Esophagus muscularis mucosa (tissue), 4 donors: ENCODE measurements around the gene CATSPERD. TPM values are rescaled to one million over a fixed set of nuclear protein-coding genes. Genes with fewer than 3 reads are reported as not detected.

Experiments
- DNase-seq: peaks from one replicate; pipeline ENCODE4 v3.0.0-alpha.2; 2017; ENCODE audit errors: extremely low spot score
- H3K27ac ChIP-seq, 4 donors: fragments of 200-600 bp; sonication (generic); replicated peaks in 1 of 4; 1 replicate in 3 of 4; 2 replicates in 1 of 4; pipeline ENCODE4 v1.5.1; 2016 to 2019; ENCODE audit warnings: mild to moderate bottlenecking in 1 of 4
- H3K27me3 ChIP-seq, 4 donors: fragments of 200-600 bp; sonication (generic); one replicate each; pipeline versions ENCODE4 v1.5.1 to v1.6.0; 2016 to 2019
- H3K36me3 ChIP-seq, 4 donors: fragments of 200-600 bp; sonication (generic); one replicate each; pipeline ENCODE4 v1.5.1; 2016 to 2019
- H3K4me1 ChIP-seq, 4 donors: fragments of 200-600 bp; sonication (generic); one replicate each; pipeline ENCODE4 v1.5.1; 2016 to 2019
- H3K4me3 ChIP-seq, 4 donors: fragments of 200-600 bp; sonication (generic); 1 replicate in 2 of 4; 2 replicates in 2 of 4; pipeline ENCODE4 v1.5.1; 2016 to 2019; ENCODE audit warnings: mild to moderate bottlenecking in 4 of 4, moderate library complexity in 1 of 4
- H3K9me3 ChIP-seq, 4 donors: fragments of 200-600 bp; sonication (generic); 1 replicate in 3 of 4; 2 replicates in 1 of 4; pipeline ENCODE4 v1.5.1; 2016 to 2019
- CTCF ChIP-seq, 3 experiments: fragments of 200-600 bp in 2 of 3; fragments of 450-650 bp in 1 of 3; sonication (generic) in 2 of 3; IDR thresholded peaks; one replicate each; pipeline ENCODE4 v1.5.1; 2017 to 2019; ENCODE audit warnings: antibody characterized with exemption in 3 of 3, mild to moderate bottlenecking in 2 of 3, moderate library complexity in 1 of 3
- EP300 ChIP-seq: sonication (generic); formaldehyde crosslinking; IDR thresholded peaks from one replicate; pipeline ENCODE4 v1.6.1; 2017; ENCODE audit warnings: antibody characterized with exemption
- POLR2A ChIP-seq: fragments of 450-650 bp; IDR thresholded peaks from one replicate; pipeline ENCODE4 v1.6.1; 2017; ENCODE audit warnings: antibody characterized with exemption, moderate library complexity, mild to moderate bottlenecking, low read depth
- POLR2AphosphoS5 ChIP-seq, 2 donors: sonication (generic); formaldehyde crosslinking; IDR thresholded peaks; one replicate each; pipeline ENCODE4 v1.6.1; 2017; ENCODE audit warnings: antibody characterized with exemption in 2 of 2
- WGBS: methylation state at CpG from one replicate; pipeline ENCODE4 v1.1.5; 2018; 5-methylcytosine and 5-hydroxymethylcytosine counted together
- intact Hi-C: fragments of 100-400 bp; cut with DNase I; formaldehyde crosslinking; loops from one replicate; pipeline ENCODE4 v1.15.1; 2023
- total RNA-seq, 4 donors: library from RNA; depleted of rRNA; stranded (reverse); fragments of >200 nt; gene quantifications; one replicate each; pipeline versions ENCODE4 v1.1.0 to v1.2.1, GENCODE V29; 2016

Gene CATSPERD
- total RNA-seq, 4 donors from 2014 or later: 0.19 TPM; not detected in 3

- peaks cover 7 to 12% (median 9%) of the 10 kb centered on the region in 4 donors for H3K4me1 ChIP-seq
- peaks cover 59 to 69% (median 65%) of the 10 kb centered on the region in 4 donors for H3K36me3 ChIP-seq
- no peak for DNase-seq
- WGBS: 81% methylated on average over 14 of the region's 39 CpGs
- H3K9me3 ChIP-seq: no peaks in the 10 kb centered on the region
- no peak overlapping the region for H3K4me3 ChIP-seq
- no peak for TF ChIP-seq EP300
- TF ChIP-seq POLR2A: no peak
- no peak for TF ChIP-seq CTCF (IDR thresholded peaks at IDR 0.05)
- TF ChIP-seq POLR2AphosphoS5 (IDR thresholded peaks at IDR 0.05): no peak
- no peaks in the 10 kb centered on the region for H3K27me3 ChIP-seq
- H3K27ac ChIP-seq: no peak overlapping the region
- intact Hi-C loops: no loop called here
Measured at GRCh38 chr19:5787409-5788182, 67.2 kb downstream of the CATSPERD start.

- TF ChIP-seq EP300: no peak
- TF ChIP-seq CTCF (IDR thresholded peaks at IDR 0.05): no peak
- no peak for TF ChIP-seq POLR2AphosphoS5 (IDR thresholded peaks at IDR 0.05)
- TF ChIP-seq POLR2A: no peak
- Histone ChIP-seq H3K4me3 (no peak overlapping the region), H3K27me3 (no peaks in the 10 kb centered on the region), H3K27ac (no peak overlapping the region), H3K9me3 (no peaks in the 10 kb centered on the region), H3K36me3 (peaks cover 59 to 67% (median 65%) of the 10 kb centered on the region in 4 donors), H3K4me1 (peaks cover 7 to 12% (median 9%) of the 10 kb centered on the region in 4 donors)
- intact Hi-C loops: no loop called here
- DNase-seq: no peak
- 96% methylated on average over 5 of the region's 5 CpGs for WGBS
Measured at GRCh38 chr19:5788422-5788821, 68.0 kb downstream of the CATSPERD start.

- H3K27me3 ChIP-seq: no peaks in the 10 kb centered on the region
- H3K4me3 ChIP-seq: no peak overlapping the region
- no peaks in the 10 kb centered on the region for H3K9me3 ChIP-seq
- WGBS: 94% methylated on average over 29 of the region's 39 CpGs
- peaks cover 57 to 58% (median 57%) of the 10 kb centered on the region in 4 donors for H3K36me3 ChIP-seq
- TF ChIP-seq EP300 (no peak), POLR2AphosphoS5 (IDR thresholded peaks at IDR 0.05) (no peak), POLR2A (no peak), CTCF (IDR thresholded peaks at IDR 0.05) (no peak)
- no peak for DNase-seq
- H3K27ac ChIP-seq: no peak overlapping the region
- peaks cover 7 to 12% (median 9%) of the 10 kb centered on the region in 4 donors for H3K4me1 ChIP-seq
- intact Hi-C loops: no loop called here
Measured at GRCh38 chr19:5789351-5789761, 68.9 kb downstream of the CATSPERD start.

- Histone ChIP-seq H3K27ac (peak overlapping the region; percentile 97 to 99 (median 98)), H3K27me3 (no peaks in the 10 kb centered on the region), H3K9me3 (no peaks in the 10 kb centered on the region), H3K36me3 (peaks cover 50 to 51% (median 51%) of the 10 kb centered on the region in 4 donors), H3K4me3 (peak overlapping the region; percentile 79 to 96 (median 90)), H3K4me1 (peaks cover 7 to 12% (median 9%) of the 10 kb centered on the region in 4 donors)
- intact Hi-C loops: no loop called here
- DNase-seq: no peak
- 82% methylated on average over 24 of the region's 26 CpGs for WGBS
- TF ChIP-seq POLR2AphosphoS5 (IDR thresholded peaks at IDR 0.05) (no peak), POLR2A (no peak), EP300 (no peak), CTCF (IDR thresholded peaks at IDR 0.05) (no peak)
Measured at GRCh38 chr19:5789886-5790558, 69.6 kb downstream of the CATSPERD start.
